Panc1 (cell line): ENCODE data around the gene CHTOP. TPM values are rescaled to one million over a fixed set of nuclear protein-coding genes. Genes with fewer than 3 reads are reported as not detected.
A peak's percentile ranks its signal among the peaks of the same experiment; 100 is the strongest.

Experiments
- ATAC-seq: fragments of 200-7000 bp; cut with Tn5 transposase; 2 replicates; pipeline ENCODE4 v1.9.1; 2020; ENCODE audit warnings: mild to moderate bottlenecking, moderate library complexity
- BruUV-seq: library from RNA; stranded (reverse); fragments of 400-500 nt; replicated peaks from 2 replicates; lab custom pipeline; 2021; lab: Mats Ljungman, UMichigan
- CTCF ChIA-PET: fragments of 300-600 bp; sonication (Branson Sonifier 250); formaldehyde crosslinking; loops from one replicate; lab custom pipeline; 2022; ENCODE audit warnings: antibody characterized with exemption; lab: Charles Lee
- POLR2A ChIA-PET: fragments of 300-600 bp; sonication (Branson Sonifier 250); formaldehyde crosslinking; loops from one replicate; lab custom pipeline; 2022; ENCODE audit warnings: antibody characterized with exemption; lab: Charles Lee
- DNase-seq: peaks from one replicate; pipeline ENCODE4 v3.0.0-alpha.2; 2010; ENCODE audit warnings: low read depth, low spot score
- H3K27ac ChIP-seq: 2 replicates; pipeline ENCODE4 v1.5.1; 2011; ENCODE audit warnings: mild to moderate bottlenecking, low read length, inconsistent platforms
- H3K27me3 ChIP-seq: fragments of 200-500 bp; sonication (Bioruptor generic); 2 replicates; pipeline ENCODE4 v1.6.0; 2014; ENCODE audit warnings: low read length, inconsistent platforms; ENCODE audit not compliant: control insufficient read depth, insufficient read depth
- H3K36me3 ChIP-seq: fragments of 200-500 bp; sonication (Bioruptor generic); 2 replicates; pipeline ENCODE4 v1.5.1; 2014; ENCODE audit warnings: inconsistent platforms, mild to moderate bottlenecking, low read length, moderate library complexity; ENCODE audit not compliant: control insufficient read depth, insufficient read depth
- H3K4me1 ChIP-seq: 2 replicates; pipeline ENCODE4 v1.5.1; 2011; ENCODE audit warnings: inconsistent platforms, mild to moderate bottlenecking, low read length, moderate library complexity; ENCODE audit not compliant: control insufficient read depth, insufficient read depth
- H3K4me3 ChIP-seq, 2 experiments: 2 replicates each; pipeline ENCODE4 v1.5.1; 2011 to 2012; ENCODE audit warnings: low read depth in 2 of 2, low read length in 2 of 2, mild to moderate bottlenecking in 2 of 2, inconsistent platforms in 1 of 2, moderate library complexity in 1 of 2
- H3K9me3 ChIP-seq: fragments of 200-500 bp; sonication (Bioruptor generic); 2 replicates; pipeline ENCODE4 v1.5.1; 2014; ENCODE audit warnings: low read depth, mild to moderate bottlenecking, inconsistent platforms, low read length, moderate library complexity; ENCODE audit not compliant: control insufficient read depth, insufficient read depth
- POLR2AphosphoS5 ChIP-seq: IDR thresholded peaks from 2 replicates; pipeline ENCODE4 v1.6.1; 2012; ENCODE audit warnings: mild to moderate bottlenecking, low read depth, low read length, moderate library complexity
- SIN3A ChIP-seq: IDR thresholded peaks from 2 replicates; pipeline ENCODE4 v1.6.1; 2012; ENCODE audit warnings: low read depth, mild to moderate bottlenecking, low read length, moderate library complexity, borderline replicate concordance; ENCODE audit not compliant: insufficient read depth
- TCF7L2 ChIP-seq: IDR thresholded peaks from 2 replicates; pipeline ENCODE4 v1.6.1; 2011; ENCODE audit warnings: mild to moderate bottlenecking, low read depth, low read length, inconsistent platforms
- in situ Hi-C: cut with HindIII; loops from 2 replicates; pipeline ENCODE4 v1.10.0; 2016; ENCODE audit warnings: low sequenced_read_pairs, low pct_unique_long_range_greater_than_20kb
- intact Hi-C: fragments of 100-400 bp; cut with micrococcal nuclease; formaldehyde crosslinking; loops from one replicate; pipeline ENCODE4 v1.10.0; 2022; ENCODE audit not compliant: unreplicated experiment
- total RNA-seq: library from RNA; stranded (reverse); gene quantifications from one replicate; pipeline ENCODE4 v1.2.1, GENCODE V29; 2021; ENCODE audit not compliant: unreplicated experiment
- TF ChIP-seq, protein P1 (sequence below), 2 experiments: IDR thresholded peaks; 2 replicates each; pipeline ENCODE4 v1.6.1; 2011 to 2012; ENCODE audit warnings: low read depth in 2 of 2, control low read depth in 1 of 2, low read length in 1 of 2, mild to moderate bottlenecking in 1 of 2, moderate library complexity in 1 of 2; ENCODE audit not compliant: insufficient read depth in 1 of 2
- TF ChIP-seq, protein P2 (sequence below): fragments of 450-650 bp; IDR thresholded peaks from 2 replicates; pipeline ENCODE4 v1.5.1; 2017; ENCODE audit warnings: mild to moderate bottlenecking

The CHTOP gene
- total RNA-seq, 1 experiment from 2014 or later, result 87.0 TPM

DNA sequence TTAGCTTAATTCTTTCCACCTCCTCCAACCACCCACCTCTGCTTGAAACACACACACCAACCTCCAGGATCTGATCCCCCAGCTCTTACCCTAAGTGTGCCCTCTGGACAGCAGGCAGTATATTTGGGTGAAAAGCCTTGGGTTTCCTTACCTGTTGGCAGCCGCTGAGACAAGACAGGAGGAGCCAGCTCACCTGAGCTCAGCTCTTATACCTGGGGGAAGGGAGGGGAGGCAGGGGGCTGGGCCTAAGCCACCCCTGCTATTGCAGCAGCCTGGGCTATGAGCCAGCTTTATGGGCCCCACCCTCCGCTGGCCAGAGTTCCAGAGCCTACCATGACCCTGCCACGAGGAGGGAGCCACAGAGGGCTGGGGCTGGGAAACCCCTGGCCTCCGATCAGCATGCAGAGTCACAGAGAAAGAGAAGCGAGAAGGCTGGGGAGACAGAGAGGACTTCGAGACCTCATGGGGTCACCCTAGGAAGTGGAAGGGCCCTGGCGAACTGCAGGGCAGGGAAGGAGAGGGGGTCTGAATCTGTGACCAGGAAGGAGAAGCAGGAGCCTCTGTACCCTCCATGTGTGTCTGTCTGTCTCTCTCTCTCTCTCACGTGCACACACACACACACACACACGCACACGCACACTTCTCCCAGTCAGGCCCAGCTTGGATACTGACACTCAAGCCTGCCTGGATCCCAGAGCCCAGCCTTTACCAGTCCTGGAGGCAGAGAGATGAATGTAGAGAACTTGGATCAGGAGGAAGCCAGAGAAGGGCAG, 17.5 kb upstream of the CHTOP start, which contains the start of gene S100A14:
Gene S100A14 (minus strand): TSS at position 182 of the 773 bp plus-strand sequence. CDS start 467 bp downstream, outside the sequence.
- no peak for ATAC-seq
- Histone ChIP-seq H3K9me3 (no peaks in the 10 kb centered on the region), H3K27ac (peak within 1 kb of the TSS; percentile 66), H3K4me1 (peaks cover 16% of the 10 kb centered on the region), H3K27me3 (no peaks in the 10 kb centered on the region), H3K36me3 (no peaks in the 10 kb centered on the region), H3K4me3 (no peak within 1 kb of the TSS)
- no peak for DNase-seq
- ChIA-PET CTCF (interaction anchor here (1.2 to 3.0 kb wide), 2 partner anchors 11 to 83 kb away, joined by 3 to 12 read pairs; partner anchors contain the start of gene S100A13), POLR2A (interaction anchor here (1.0 kb wide), 1 partner anchor 18 kb away, joined by 4 read pairs; no protein-coding TSS in a partner anchor)
- TF ChIP-seq SIN3A, result no peak
- no peak for TF ChIP-seq POLR2AphosphoS5
- TF ChIP-seq, protein P1, sequence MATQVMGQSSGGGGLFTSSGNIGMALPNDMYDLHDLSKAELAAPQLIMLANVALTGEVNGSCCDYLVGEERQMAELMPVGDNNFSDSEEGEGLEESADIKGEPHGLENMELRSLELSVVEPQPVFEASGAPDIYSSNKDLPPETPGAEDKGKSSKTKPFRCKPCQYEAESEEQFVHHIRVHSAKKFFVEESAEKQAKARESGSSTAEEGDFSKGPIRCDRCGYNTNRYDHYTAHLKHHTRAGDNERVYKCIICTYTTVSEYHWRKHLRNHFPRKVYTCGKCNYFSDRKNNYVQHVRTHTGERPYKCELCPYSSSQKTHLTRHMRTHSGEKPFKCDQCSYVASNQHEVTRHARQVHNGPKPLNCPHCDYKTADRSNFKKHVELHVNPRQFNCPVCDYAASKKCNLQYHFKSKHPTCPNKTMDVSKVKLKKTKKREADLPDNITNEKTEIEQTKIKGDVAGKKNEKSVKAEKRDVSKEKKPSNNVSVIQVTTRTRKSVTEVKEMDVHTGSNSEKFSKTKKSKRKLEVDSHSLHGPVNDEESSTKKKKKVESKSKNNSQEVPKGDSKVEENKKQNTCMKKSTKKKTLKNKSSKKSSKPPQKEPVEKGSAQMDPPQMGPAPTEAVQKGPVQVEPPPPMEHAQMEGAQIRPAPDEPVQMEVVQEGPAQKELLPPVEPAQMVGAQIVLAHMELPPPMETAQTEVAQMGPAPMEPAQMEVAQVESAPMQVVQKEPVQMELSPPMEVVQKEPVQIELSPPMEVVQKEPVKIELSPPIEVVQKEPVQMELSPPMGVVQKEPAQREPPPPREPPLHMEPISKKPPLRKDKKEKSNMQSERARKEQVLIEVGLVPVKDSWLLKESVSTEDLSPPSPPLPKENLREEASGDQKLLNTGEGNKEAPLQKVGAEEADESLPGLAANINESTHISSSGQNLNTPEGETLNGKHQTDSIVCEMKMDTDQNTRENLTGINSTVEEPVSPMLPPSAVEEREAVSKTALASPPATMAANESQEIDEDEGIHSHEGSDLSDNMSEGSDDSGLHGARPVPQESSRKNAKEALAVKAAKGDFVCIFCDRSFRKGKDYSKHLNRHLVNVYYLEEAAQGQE (IDR thresholded peaks at IDR 0.05; ENCODE audit: insufficient read depth in 1 of 2, low read depth in 2 of 2, low read length in 1 of 2), result no peak
- intact Hi-C loops, result loop anchor here (2.0 to 5.0 kb wide), 2 partner anchors 44 to 104 kb away; no protein-coding TSS in a partner anchor
- BruUV-seq, result no TSS peak
- in situ Hi-C loops, result loop anchor here (25.0 kb wide), 1 partner anchor 254 kb away; the partner anchor contains the start of gene S100A9

DNA sequence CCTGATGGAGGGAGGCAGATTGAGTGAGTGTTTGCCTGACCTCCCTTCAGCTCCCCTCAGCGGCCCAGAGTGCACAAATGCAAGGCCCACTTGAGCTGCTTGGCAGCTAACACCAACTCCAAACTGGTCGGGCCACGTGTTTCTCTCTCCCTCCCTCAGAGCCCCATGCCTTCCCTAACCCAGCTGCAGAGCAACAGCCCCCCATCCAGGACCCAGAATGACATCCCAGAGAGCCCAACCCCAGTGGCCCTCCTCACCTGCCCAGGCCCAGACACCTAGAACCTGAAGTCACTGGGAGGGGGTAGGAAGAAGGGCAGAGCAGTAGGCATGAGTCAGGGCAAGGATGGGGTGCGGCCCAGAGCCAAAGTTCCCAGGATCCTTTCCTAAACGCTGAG, 17.0 kb upstream of the CHTOP start:
- ChIA-PET POLR2A (no interaction called here), CTCF (interaction anchor here (2.3 to 3.0 kb wide), 2 partner anchors 11 to 45 kb away, joined by 12 to 13 read pairs; partner anchors contain the start of gene S100A13)
- H3K27ac ChIP-seq, result peak overlapping the region; percentile 66
- DNase-seq (no peak), ATAC-seq (no peak)
- no peak for TF ChIP-seq SIN3A
- TF ChIP-seq TCF7L2, result no peak
- TF ChIP-seq, protein P2, sequence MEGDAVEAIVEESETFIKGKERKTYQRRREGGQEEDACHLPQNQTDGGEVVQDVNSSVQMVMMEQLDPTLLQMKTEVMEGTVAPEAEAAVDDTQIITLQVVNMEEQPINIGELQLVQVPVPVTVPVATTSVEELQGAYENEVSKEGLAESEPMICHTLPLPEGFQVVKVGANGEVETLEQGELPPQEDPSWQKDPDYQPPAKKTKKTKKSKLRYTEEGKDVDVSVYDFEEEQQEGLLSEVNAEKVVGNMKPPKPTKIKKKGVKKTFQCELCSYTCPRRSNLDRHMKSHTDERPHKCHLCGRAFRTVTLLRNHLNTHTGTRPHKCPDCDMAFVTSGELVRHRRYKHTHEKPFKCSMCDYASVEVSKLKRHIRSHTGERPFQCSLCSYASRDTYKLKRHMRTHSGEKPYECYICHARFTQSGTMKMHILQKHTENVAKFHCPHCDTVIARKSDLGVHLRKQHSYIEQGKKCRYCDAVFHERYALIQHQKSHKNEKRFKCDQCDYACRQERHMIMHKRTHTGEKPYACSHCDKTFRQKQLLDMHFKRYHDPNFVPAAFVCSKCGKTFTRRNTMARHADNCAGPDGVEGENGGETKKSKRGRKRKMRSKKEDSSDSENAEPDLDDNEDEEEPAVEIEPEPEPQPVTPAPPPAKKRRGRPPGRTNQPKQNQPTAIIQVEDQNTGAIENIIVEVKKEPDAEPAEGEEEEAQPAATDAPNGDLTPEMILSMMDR, result no peak
- TF ChIP-seq, protein P1 (IDR thresholded peaks at IDR 0.05; ENCODE audit: insufficient read depth in 1 of 2, low read depth in 2 of 2, low read length in 1 of 2), result no peak
- no peak for TF ChIP-seq POLR2AphosphoS5
- no peak overlapping the region for H3K4me3 ChIP-seq
- no peaks in the 10 kb centered on the region for H3K9me3 ChIP-seq
- H3K36me3 ChIP-seq, result no peaks in the 10 kb centered on the region
- in situ Hi-C loops, result loop anchor here (25.0 kb wide), 1 partner anchor 255 kb away; the partner anchor contains the start of gene S100A9
- intact Hi-C loops, result loop anchor here (2.0 to 5.0 kb wide), 2 partner anchors 44 to 105 kb away; no protein-coding TSS in a partner anchor
- H3K4me1 ChIP-seq, result peaks cover 11% of the 10 kb centered on the region
- BruUV-seq, result no TSS peak
- H3K27me3 ChIP-seq, result no peaks in the 10 kb centered on the region
